ENCODE measurements around the gene PNPLA2. TPM values are rescaled to one million over a fixed set of nuclear protein-coding genes. Genes with fewer than 3 reads are reported as not detected.
A peak's percentile ranks its signal among the peaks of the same experiment; 100 is the strongest.

Gene PNPLA2
- total and polyA plus RNA-seq, 10 of the 15 experiments (the other 5 are each of a cell fraction or from before 2014, with no cell fraction given) = 0.19 to 34.0 (median 8.1) TPM

- intact Hi-C loops (cut with micrococcal nuclease; ENCODE audit: unreplicated experiment) = loop anchor here (1.0 kb wide), 1 partner anchor 12 kb away; no protein-coding TSS in a partner anchor
- peak; percentile 96 for FAIRE-seq
- Histone ChIP-seq H3K4me1 (ENCODE audit: control insufficient read depth, insufficient read depth, low read length) (peaks cover 8% of the 10 kb centered on the region), H3K4me2 (ENCODE audit: control insufficient read depth, insufficient read depth) (peak within 1 kb of the TSS; percentile 88), H3K4me3 (peak within 1 kb of the TSS; percentile 98), H2AFZ (ENCODE audit: control insufficient read depth, low read depth, low read length) (peak within 1 kb of the TSS; percentile 100), H3K9ac (ENCODE audit: control insufficient read depth, insufficient read depth, low read length) (peak within 1 kb of the TSS; percentile 98), H3K79me2 (ENCODE audit: control insufficient read depth, insufficient read depth, low read length) (peaks cover 40% of the 10 kb centered on the region), H3K9me3 (replicated peaks; ENCODE audit: control insufficient read depth, insufficient read depth, low read length) (no peaks in the 10 kb centered on the region), H3K27ac (ENCODE audit: control insufficient read depth, insufficient read depth) (peak within 1 kb of the TSS; percentile 99), H4K20me1 (ENCODE audit: control insufficient read depth, insufficient read depth) (peaks cover 8% of the 10 kb centered on the region; the same call in 1 of the 2 replicates), H3K27me3 (replicated peaks in 1 of 2; ENCODE audit: control insufficient read depth in 2 of 2, insufficient read depth in 2 of 2, low read length in 1 of 2) (no peaks in the 10 kb centered on the region), H3K36me3 (ENCODE audit: control insufficient read depth in 2 of 2, insufficient read depth in 2 of 2, low read length in 1 of 2) (peaks cover 8 to 26% of the 10 kb centered on the region in 2 experiments; a peak in 3 of 4 replicates)
- ChIA-PET SMC1A (ENCODE audit: uncharacterized antibody, unreplicated experiment) (interaction anchor here (1.9 kb wide), 1 partner anchor 9 kb away, joined by 5 read pairs; the partner anchor contains the start of gene PNPLA2), CTCF (interaction anchor here (1.2 kb wide), 1 partner anchor 35 kb away, joined by 3 read pairs; no protein-coding TSS in a partner anchor), POLR2A (interaction anchor here (0.8 to 3.3 kb wide), 7 partner anchors 9 to 363 kb away, joined by 3 to 32 read pairs (median 6); partner anchors contain the start of genes DEAF1, PNPLA2, TMEM80 and TSPAN4), RAD21 (ENCODE audit: unreplicated experiment) (interaction anchor here (1.1 to 1.7 kb wide), 4 partner anchors 10 to 38 kb away, joined by 3 to 13 read pairs (median 6); partner anchors contain the start of genes PNPLA2 and TSPAN4)
- in situ Hi-C loops (cut with MboI) = loop anchor here (25.0 kb wide), 1 partner anchor 1578 kb away; the partner anchor contains the start of gene CD81
- DNase-seq (ENCODE audit: low read depth, low spot score) = peak; percentile 92
- BruUV-seq (replicated peaks) = no TSS peak
- ATAC-seq = peak; percentile 86
- under 1% methylated on average over 70 of the region's 81 CpGs for WGBS (ENCODE audit: insufficient coverage, insufficient replicate concordance, low lambda C conversion rate, missing lambda C conversion rate)
- TF ChIP-seq MAX (IDR thresholded peaks at IDR 0.05; ENCODE audit: low read depth, low read length) (peak; percentile 85), IKZF2 (IDR thresholded peaks at IDR 0.05) (peak in 1 of 2 experiments; percentile 27; a peak in 1 of 4 replicates), CHD1 (IDR thresholded peaks at IDR 0.05; ENCODE audit: low read depth, low read length) (no peak), ATF7 (IDR thresholded peaks at IDR 0.05; ENCODE audit: low read depth) (peak; percentile 96), ATF2 (IDR thresholded peaks at IDR 0.05; ENCODE audit: low read length) (no peak), NFYB (IDR thresholded peaks at IDR 0.05; ENCODE audit: insufficient read depth, low read depth, low read length) (peak; percentile 93), KLF5 (IDR thresholded peaks at IDR 0.05; ENCODE audit: partially characterized antibody) (no peak), IRF5 (IDR thresholded peaks at IDR 0.05; ENCODE audit: borderline replicate concordance) (no peak), BRCA1 (IDR thresholded peaks at IDR 0.05; ENCODE audit: low read depth, low read length) (peak; percentile 39), CHD4 (IDR thresholded peaks at IDR 0.05) (no peak), MXI1 (IDR thresholded peaks at IDR 0.05; ENCODE audit: low read depth, low read length) (peak; percentile 76), ESRRA (IDR thresholded peaks at IDR 0.05; ENCODE audit: low read length) (peak; percentile 70; the same call in 1 of the 2 replicates), FOXM1 (IDR thresholded peaks at IDR 0.05; ENCODE audit: low read depth, low read length) (no peak), ZNF592 (IDR thresholded peaks at IDR 0.05) (no peak), IKZF1 (conservative IDR thresholded peaks at IDR 0.05) (peak; percentile 99)
Observed at GRCh38 chr11:809287-810039, 9.3 kb upstream of the PNPLA2 start, which contains the start of gene RPLP2. RPLP2 (plus strand) TSS chr11:809967; CDS start chr11:810235, 268 bp downstream.

All from GM12878 (cell line).